ENCODE measurements around the gene CCDC148.

CCDC148 gene

DNA sequence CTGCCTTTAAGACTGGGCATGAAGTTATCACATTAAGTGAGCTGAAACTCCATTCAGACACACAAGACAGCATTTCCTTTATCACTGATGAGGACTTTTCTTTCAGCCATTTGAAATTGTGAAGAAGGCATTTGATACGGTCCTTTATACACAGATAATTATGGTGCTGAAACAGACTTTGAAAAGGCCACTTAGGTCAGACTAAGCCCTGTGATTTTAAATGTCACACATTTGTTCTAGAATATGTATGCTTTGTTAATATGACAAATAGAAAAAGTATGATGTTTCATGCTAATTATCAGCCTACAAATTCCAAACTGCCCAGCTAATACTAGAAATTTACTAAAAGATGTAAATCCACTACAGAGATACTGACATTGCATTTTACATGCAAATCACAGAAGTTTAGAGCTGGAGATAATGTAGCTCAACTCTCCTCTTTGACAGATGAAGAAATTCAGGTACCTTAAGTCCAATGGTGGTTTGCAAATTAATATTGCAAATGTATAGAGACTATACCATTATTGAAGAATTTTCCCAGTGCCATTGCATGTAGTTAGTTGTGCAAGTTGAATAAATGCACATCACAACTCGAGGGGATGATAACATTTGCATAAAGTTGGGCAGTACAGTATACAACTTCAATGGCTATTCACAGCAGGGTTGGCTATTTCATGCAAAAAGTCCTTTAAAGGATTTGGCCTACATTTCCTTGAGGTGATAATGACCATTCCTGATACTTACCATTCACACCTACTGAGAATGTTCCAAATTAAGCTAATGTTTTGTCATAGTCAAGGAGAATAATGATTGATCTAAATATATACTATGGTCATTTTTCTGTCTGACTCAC is 179.7 kb downstream of the CCDC148 start:
- TF ChIP-seq, protein P1, sequence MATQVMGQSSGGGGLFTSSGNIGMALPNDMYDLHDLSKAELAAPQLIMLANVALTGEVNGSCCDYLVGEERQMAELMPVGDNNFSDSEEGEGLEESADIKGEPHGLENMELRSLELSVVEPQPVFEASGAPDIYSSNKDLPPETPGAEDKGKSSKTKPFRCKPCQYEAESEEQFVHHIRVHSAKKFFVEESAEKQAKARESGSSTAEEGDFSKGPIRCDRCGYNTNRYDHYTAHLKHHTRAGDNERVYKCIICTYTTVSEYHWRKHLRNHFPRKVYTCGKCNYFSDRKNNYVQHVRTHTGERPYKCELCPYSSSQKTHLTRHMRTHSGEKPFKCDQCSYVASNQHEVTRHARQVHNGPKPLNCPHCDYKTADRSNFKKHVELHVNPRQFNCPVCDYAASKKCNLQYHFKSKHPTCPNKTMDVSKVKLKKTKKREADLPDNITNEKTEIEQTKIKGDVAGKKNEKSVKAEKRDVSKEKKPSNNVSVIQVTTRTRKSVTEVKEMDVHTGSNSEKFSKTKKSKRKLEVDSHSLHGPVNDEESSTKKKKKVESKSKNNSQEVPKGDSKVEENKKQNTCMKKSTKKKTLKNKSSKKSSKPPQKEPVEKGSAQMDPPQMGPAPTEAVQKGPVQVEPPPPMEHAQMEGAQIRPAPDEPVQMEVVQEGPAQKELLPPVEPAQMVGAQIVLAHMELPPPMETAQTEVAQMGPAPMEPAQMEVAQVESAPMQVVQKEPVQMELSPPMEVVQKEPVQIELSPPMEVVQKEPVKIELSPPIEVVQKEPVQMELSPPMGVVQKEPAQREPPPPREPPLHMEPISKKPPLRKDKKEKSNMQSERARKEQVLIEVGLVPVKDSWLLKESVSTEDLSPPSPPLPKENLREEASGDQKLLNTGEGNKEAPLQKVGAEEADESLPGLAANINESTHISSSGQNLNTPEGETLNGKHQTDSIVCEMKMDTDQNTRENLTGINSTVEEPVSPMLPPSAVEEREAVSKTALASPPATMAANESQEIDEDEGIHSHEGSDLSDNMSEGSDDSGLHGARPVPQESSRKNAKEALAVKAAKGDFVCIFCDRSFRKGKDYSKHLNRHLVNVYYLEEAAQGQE (IDR thresholded peaks at IDR 0.05; ENCODE audit: insufficient read depth in 1 of 2, low read depth in 2 of 2, low read length in 2 of 2) = no peak
- TF ChIP-seq TAF1 (IDR thresholded peaks at IDR 0.05; ENCODE audit: borderline replicate concordance, insufficient read depth, low read length) = no peak
- no peak for TF ChIP-seq FOXP2 (optimal IDR thresholded peaks at IDR 0.05; ENCODE audit: borderline replicate concordance, extremely low read depth, extremely low read length, insufficient read depth)
- no peak for TF ChIP-seq SIN3A (IDR thresholded peaks at IDR 0.05; ENCODE audit: borderline replicate concordance, insufficient read depth, low read length)
- no peak for TF ChIP-seq POLR2AphosphoS5 (IDR thresholded peaks at IDR 0.05; ENCODE audit: low read depth, low read length)

DNA sequence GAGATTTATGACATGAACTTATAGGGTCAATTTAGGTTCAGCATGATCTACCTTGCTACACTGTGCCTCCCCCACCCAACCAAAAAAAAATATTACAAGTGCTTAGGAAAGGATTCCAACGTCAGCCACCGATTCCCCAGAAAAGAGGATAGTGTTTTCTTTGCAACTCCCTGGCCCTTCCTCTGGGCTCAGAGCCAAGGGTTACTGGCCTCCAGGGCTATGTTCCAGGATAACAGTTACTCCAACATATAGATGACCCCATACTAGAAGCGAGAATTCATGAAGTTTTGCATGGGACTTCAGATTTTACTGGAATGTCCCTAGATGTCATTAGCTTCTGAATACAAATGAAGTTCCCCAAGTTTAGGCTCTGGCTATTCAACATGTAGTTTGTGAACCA is 182.8 kb downstream of the CCDC148 start:
- no peak for TF ChIP-seq POLR2AphosphoS5 (IDR thresholded peaks at IDR 0.05; ENCODE audit: low read depth, low read length)
- no peak for TF ChIP-seq FOXP2 (optimal IDR thresholded peaks at IDR 0.05; ENCODE audit: borderline replicate concordance, extremely low read depth, extremely low read length, insufficient read depth)
- no peak for TF ChIP-seq SIN3A (IDR thresholded peaks at IDR 0.05; ENCODE audit: borderline replicate concordance, insufficient read depth, low read length)
- no peak for TF ChIP-seq TAF1 (IDR thresholded peaks at IDR 0.05; ENCODE audit: borderline replicate concordance, insufficient read depth, low read length)
- TF ChIP-seq, protein P1 (IDR thresholded peaks at IDR 0.05; ENCODE audit: insufficient read depth in 1 of 2, low read depth in 2 of 2, low read length in 2 of 2) = no peak

DNA sequence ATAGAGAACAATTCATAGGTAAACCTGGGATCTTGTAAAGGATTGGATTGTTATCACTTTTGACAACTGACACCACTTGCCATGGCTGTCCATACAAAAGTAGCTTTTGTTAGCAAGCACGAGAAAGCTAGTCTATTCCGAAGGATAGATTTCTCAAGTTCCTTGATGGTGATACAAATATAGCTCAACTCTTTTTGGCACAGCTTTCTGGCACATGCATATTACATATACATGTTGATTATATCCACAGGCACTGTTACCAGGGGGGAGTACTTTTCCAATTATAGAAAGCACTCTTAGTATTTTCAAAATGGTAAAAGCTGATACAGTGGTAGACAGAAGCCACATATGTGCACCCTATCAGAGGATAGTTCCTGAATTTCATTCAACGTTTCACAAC is 186.0 kb downstream of the CCDC148 start:
- no peak for TF ChIP-seq FOXP2 (optimal IDR thresholded peaks at IDR 0.05; ENCODE audit: borderline replicate concordance, extremely low read depth, extremely low read length, insufficient read depth)
- no peak for TF ChIP-seq POLR2AphosphoS5 (IDR thresholded peaks at IDR 0.05; ENCODE audit: low read depth, low read length)
- no peak for TF ChIP-seq TAF1 (IDR thresholded peaks at IDR 0.05; ENCODE audit: borderline replicate concordance, insufficient read depth, low read length)

DNA sequence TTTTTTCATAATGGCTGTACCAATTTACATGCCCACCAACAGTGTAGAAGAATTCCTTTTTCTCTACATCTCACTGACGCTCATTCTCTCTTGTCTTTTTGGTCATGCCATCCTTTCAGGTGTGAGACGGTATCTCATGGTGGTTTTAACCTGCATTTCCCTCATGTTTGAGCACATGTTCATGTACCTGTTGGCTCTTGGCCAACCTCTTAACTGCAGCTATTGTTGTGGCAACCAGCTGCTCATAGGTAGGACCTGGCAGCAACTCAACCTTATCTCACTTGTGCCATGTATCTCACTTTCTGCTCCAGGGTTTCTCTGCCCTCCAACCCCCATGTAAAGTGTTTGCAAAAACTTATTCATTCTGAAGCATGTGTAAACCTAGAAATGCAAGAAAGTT is 187.4 kb downstream of the CCDC148 start:
- no peak for TF ChIP-seq TAF1 (IDR thresholded peaks at IDR 0.05; ENCODE audit: borderline replicate concordance, insufficient read depth, low read length)
- no peak for TF ChIP-seq POLR2AphosphoS5 (IDR thresholded peaks at IDR 0.05; ENCODE audit: low read depth, low read length)
- TF ChIP-seq, protein P1 (IDR thresholded peaks at IDR 0.05; ENCODE audit: insufficient read depth in 1 of 2, low read depth in 2 of 2, low read length in 2 of 2) = no peak
- TF ChIP-seq FOXP2 (optimal IDR thresholded peaks at IDR 0.05; ENCODE audit: borderline replicate concordance, extremely low read depth, extremely low read length, insufficient read depth) = no peak
- no peak for TF ChIP-seq SIN3A (IDR thresholded peaks at IDR 0.05; ENCODE audit: borderline replicate concordance, insufficient read depth, low read length)

DNA sequence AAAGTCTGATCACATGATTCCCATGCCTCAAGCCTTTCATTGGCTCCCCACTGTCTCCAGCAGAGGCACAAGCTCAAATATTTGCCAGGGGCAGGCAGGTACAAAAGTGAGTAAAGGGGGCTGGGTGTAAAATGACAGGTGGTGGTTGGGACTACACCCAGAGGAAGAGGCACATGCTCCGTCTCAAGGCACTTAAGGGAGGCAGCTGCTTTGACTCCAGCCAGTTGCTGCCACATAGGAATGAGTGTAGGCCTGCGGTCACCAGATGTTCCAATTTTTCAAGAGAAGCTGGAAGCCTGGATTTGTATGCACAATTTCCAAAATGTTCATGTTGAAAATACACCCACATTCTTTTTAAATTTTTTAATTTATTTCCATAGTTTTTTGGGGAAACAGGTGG is 190.4 kb downstream of the CCDC148 start:
- TF ChIP-seq TAF1 (IDR thresholded peaks at IDR 0.05; ENCODE audit: borderline replicate concordance, insufficient read depth, low read length) (no peak), POLR2AphosphoS5 (IDR thresholded peaks at IDR 0.05; ENCODE audit: low read depth, low read length) (no peak), SIN3A (IDR thresholded peaks at IDR 0.05; ENCODE audit: borderline replicate concordance, insufficient read depth, low read length) (no peak), FOXP2 (optimal IDR thresholded peaks at IDR 0.05; ENCODE audit: borderline replicate concordance, extremely low read depth, extremely low read length, insufficient read depth) (no peak)
- TF ChIP-seq, protein P1 (IDR thresholded peaks at IDR 0.05; ENCODE audit: insufficient read depth in 1 of 2, low read depth in 2 of 2, low read length in 2 of 2) = no peak
